ENCODE results near the gene SNX32.
A peak's percentile ranks its signal among the peaks of the same experiment; 100 is the strongest.

The SNX32 gene

GRCh38 chr11:65833297-65834030, at the start of gene SNX32:
TSS of gene SNX32 (plus strand) at chr11:65833963. CDS start at chr11:65834066, 103 bp downstream.
- DNase-seq (ENCODE audit: low read depth) = peak; percentile 80
- H3K4me3 ChIP-seq (ENCODE audit: low read depth, low read length) = peak within 1 kb of the TSS; percentile 74
- TF ChIP-seq CTCF (IDR thresholded peaks at IDR 0.05; ENCODE audit: low read depth, low read length, missing control alignments) = no peak
- in situ Hi-C loops (cut with HindIII; ENCODE audit: low sequenced_read_pairs) = no loop called here

GRCh38 chr11:65785319-65786007, 48.3 kb upstream of the SNX32 start:
- no peak overlapping the region for H3K4me3 ChIP-seq (ENCODE audit: low read depth, low read length)
- no peak for TF ChIP-seq CTCF (IDR thresholded peaks at IDR 0.05; ENCODE audit: low read depth, low read length, missing control alignments)
- DNase-seq (ENCODE audit: low read depth) = no peak
- in situ Hi-C loops (cut with HindIII; ENCODE audit: low sequenced_read_pairs) = no loop called here

- in situ Hi-C loops (cut with HindIII; ENCODE audit: low sequenced_read_pairs) = no loop called here
- no peak overlapping the region for H3K4me3 ChIP-seq (ENCODE audit: low read depth, low read length)
- DNase-seq (ENCODE audit: low read depth) = no peak
- TF ChIP-seq CTCF (IDR thresholded peaks at IDR 0.05; ENCODE audit: low read depth, low read length, missing control alignments) = no peak
These were observed 47.6 kb upstream of the SNX32 start for GRCh38 chr11:65786008-65786785.

GRCh38 chr11:65786786-65787636, 46.8 kb upstream of the SNX32 start, which contains the start of gene OVOL1:
TSS of gene OVOL1 (plus strand) at chr11:65787063. CDS start at chr11:65787374, 311 bp downstream.
- no peak within 1 kb of the TSS for H3K4me3 ChIP-seq (ENCODE audit: low read depth, low read length)

More at GRCh38 chr11:65786786-65787636, 46.8 kb upstream of the SNX32 start, which contains the start of gene OVOL1:
- in situ Hi-C loops (cut with HindIII; ENCODE audit: low sequenced_read_pairs) = no loop called here
- no peak for DNase-seq (ENCODE audit: low read depth)
- no peak for TF ChIP-seq CTCF (IDR thresholded peaks at IDR 0.05; ENCODE audit: low read depth, low read length, missing control alignments)
